Fibroblast of gingiva (primary cell): ENCODE measurements around the gene USP46.

Source experiments
- DNase-seq: peaks from one replicate; pipeline ENCODE4 v3.0.0-alpha.2; 2011; ENCODE audit warnings: low read depth

The USP46 gene

DNA sequence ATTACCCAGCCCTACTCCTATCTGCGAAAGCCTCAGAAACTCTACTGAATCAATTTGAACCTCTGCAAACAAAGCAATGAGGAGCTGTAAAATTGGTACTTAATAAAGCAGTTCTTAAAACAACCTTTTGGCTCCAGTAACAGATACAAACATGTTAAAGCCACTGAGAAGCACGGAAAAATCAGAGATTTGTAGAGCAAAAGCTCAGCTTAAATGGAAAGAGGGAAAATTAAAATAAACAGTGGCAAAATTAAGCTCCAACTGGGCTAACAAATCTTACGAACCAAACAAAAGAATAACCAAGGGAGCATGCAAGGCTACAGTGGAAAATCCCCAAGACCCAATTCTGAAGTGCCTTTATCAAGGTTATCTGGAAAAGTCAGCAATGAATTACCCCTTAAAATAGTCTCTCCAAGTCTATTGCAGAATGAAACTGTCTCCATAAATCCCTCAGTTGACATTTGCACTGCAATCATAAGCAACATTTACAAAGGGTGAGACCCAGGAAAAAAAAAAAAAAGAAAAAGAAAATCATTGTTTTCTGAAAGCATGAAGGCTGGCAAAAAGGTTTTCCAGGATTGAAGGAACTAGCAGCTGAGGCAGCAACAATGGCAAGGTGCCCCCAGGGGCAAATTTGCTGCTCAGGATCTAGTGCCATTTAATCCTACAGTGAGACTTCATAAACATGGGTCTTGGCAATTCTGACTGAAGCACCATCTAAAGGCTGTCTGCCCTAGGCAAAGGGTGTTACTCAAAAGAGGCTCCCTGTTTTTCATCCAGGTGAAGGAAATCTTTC lies 40.1 kb downstream of the USP46 start:
- no peak for DNase-seq

DNA sequence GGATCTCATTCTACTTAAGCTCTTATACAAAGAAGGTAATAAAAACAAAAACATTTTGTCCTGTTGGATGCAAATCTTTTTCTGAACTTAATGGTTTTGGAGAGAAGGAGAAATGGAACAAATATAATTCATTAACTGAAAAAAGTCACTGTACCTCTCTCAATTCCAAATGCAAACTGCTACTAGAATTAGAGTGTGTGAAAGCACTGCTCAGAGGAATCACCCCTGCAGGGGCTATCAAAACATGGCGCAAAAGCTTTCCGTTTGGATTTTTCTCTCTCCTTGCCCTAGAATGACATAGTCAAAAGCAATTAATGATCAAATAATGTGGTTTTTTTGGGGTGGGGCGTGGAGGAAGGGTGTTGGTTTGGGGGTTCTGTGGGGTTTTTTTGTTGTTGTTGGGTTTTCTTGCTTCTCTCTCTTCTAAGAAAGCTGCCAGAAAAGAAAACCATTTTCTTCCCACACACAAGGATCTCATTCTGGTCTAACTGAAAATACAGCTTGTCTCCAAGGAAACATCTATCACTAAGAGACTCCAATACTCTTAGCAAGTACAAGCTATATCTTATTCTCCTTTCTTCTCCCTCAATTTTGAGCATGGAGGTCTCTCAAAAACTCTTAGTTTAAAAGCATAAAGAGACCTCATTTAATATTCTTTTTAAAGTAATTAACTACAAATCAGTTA lies 41.6 kb downstream of the USP46 start:
- DNase-seq: no peak

DNA sequence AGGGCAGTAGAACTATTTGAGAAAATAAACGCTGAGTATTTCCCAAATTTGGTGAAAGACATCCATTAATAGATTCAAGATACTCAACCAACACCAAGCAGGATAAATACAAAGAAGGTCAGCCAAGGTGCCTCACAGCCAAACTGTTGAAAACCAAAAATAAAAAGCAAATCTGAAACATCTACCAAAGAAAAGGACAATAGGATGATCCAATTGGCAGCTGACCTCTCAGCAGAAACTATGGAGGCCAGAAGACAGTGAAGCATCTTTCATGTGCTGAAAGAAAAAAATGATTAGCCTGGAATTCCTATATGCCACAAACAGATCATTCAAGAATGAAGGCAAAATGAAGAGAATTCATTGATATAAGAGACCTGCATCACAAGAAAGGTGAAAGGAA lies 44.9 kb downstream of the USP46 start:
- DNase-seq: no peak

DNA sequence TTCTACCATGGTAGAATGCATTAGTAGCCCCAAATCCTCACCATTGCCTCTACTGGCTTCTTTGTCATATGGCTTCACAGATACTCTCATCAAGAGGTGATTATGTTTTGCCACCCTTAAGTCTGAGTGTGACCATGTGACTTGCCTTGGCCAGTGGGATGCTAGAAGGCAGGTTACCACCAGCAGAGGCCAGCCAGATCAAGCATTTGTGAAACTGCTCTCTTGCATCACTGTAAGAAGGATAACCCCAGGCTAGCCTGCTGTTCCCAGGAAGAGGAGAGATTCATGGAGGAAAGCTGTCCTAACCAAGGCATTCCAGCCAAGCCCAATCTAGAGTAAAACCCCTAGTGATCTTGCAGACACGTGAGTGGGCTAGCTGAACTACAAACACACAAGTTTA lies 46.8 kb downstream of the USP46 start:
- DNase-seq: no peak

DNA sequence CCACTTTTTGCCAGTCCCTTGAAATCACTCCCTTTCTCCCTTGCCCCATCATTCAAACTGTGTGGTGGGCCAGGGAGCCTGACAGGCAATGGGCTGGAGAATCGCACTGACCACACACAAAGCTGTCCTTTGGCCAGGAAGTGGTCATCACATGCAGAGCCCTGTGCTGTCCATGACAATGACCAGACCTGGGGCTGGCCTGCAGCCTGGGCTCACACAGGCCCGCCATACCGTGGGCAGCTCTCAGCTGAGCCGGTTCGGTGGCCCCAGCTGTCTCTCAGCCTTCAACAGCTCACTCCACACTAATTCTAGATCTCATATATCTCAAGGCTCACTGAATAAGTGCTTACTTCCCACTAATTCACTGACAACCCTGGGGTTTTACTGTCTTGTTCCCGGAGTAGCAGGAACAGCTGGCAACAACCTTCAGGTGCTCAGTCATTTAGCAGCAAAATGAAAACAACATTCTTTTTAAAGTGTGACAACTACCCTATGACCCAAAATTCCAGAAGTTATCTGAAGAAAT lies 48.0 kb downstream of the USP46 start:
- no peak for DNase-seq

DNA sequence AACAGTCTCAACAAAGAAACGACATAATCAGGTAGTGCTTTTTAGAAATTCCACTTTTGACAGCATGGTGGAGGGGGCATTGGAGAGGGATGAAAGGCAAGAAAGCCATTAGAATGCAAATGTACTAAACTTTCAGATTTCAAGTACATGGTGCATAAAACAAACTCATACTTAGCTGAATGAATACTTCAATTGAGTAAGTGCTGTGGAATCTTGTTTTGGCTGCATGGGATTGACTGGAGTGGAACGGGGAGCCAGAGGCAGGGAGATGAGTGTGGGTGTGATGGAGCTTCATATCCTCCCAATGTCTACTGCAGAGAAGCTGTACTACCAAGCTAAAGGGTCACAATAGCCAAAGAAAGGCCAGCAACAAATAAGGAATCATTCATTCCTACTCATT lies 52.4 kb downstream of the USP46 start:
- no peak for DNase-seq

DNA sequence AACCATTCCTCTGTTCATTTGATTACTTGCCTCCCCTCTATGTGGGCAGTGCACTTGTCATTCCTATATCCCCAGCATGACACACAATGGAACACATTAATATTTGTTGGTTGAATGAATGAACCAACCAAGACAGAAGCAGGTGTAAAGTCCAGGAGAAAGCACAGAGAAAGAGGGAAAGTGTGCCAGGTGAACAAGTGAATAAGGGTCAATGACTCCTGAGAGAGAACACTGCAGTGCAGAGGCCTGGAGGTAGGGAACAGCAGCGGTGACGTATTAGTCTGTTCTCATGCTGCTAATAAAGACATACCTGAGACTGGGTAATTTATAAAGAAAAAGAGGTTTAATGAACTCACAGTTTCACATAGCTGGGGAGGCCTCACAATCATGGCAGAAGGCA lies 53.1 kb downstream of the USP46 start:
- no peak for DNase-seq

DNA sequence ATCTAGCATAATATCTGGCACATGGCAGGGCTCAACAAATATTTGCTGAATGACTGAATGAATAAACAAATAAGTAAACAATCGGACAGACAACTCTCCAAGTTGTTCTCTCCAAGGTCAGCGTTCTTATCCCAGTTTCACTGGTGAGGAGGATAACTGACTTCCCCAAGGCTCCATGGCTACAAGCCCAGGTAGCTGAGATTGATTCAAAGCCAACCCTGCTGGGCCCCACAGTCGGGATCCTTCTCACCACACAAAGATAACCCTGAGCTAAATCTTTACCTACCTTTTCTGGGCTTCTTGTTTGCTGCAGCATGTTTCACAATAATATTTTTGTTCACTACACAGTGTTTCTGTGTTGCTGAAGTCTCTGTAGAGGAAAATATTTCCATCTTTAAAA lies 54.9 kb downstream of the USP46 start:
- DNase-seq: no peak

DNA sequence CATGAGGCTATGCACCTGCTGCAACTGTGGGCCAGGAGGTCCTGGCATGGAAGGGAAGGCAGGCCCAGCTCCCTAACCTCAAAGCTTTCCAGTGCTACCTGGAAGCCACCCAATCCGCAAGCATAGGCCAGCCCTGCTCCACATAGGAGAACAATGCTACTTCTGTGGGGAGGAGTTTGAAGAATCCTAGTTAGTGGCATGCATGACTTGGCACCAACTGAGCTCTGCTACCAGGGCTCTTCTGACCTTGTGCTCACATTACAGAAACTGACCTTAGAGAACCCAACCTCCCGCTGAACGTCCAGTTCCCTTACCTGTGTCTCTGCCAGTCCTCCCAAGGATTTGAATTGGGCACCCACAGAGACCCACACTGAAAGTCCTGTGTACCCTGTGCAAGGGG lies 58.8 kb downstream of the USP46 start:
- DNase-seq: no peak

DNA sequence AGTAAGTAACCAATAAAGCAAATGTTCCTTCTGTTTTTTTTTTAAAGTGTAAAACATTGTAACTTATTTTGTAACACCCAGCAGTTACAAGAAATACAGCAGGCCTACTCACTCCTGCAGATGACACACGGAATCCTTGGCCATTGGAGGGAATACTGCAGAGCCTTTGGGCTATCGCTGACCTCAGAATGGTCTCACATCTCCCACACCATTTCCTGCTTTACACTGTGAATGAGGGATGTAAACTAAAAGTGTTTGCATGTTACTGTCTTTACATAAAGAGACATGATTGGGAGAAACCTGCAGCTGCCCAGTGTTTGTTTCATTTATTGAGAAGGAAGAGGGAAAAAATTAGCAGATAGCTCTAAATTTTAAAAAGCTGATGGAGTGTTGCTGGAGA lies 64.1 kb downstream of the USP46 start:
- no peak for DNase-seq

DNA sequence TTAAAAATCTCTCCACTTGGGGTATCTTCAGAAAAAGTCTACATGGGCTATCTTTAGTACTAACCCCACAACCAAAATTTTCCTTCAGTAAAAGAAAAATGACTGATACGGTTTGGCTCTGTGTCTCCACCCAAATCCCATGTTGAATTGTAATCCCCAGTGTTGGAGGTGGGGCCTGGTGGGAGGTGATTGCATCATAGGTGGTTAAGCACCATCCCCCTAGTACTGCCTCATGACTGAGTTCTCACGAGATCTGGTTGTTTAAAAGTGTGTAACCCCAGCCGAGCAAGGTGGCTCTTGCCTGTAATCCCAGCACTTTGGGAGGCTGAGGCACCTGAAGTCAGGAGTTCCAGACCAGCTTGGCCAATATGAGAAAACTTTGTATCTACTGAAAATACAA lies 66.8 kb downstream of the USP46 start:
- no peak for DNase-seq

DNA sequence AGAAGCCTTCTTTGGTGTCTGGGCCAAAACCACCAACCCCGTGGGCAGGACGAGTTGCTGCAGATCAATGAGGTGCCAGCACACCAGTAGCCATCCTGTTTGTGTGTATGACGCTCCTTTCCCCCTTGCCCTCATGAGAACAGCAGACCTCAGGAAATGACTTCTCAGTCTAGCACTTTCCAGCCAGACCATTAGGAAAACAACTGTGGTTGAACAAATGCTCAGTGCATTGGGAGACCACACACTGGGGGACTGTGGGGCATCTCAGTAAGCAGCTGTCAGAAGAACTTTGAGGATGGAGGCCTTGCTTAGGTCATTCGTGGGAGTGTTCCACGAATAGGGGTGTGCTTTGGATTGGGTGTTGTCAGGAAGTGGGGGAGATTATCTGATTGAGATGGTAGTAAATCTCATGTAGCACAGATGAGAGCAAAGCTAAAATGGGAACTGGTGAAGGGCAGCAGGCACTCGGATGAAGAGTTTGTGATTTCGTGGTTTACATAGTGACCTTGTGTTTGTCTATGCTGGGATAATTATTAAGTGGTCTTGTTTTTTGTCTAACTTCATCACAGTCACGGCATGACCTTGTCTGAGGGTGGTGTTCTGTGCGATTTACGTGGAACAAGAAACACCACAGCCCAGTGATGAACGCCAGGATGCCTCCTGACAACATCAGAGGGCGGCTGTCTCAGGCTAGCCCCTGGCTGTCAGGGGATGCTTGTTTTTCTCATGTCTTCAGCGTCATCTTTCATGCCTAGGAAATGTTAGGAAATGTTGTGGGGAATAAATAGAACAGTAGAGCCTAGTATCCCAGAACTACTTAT lies 70.1 kb downstream of the USP46 start:
- DNase-seq: peak; percentile 23

DNA sequence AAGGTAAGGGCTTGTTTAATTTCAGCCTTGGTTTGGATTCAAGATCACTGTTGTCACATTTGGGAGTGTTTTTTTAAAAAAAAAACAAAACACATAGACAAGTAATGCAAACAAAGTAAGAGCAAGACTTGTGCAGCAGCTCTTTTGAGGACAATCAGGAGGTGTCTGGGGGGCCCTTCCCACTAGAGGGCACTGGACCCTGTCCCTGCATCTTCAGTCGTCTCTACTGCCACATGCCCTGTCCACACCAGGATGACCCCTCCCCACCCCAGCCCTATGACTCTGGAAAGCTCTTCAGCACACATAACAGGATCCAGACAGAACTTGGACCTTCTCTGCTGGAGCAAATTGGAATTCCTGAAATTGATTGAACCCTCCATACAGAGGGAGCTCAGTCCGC lies 71.0 kb downstream of the USP46 start:
- DNase-seq: peak; percentile 17

DNA sequence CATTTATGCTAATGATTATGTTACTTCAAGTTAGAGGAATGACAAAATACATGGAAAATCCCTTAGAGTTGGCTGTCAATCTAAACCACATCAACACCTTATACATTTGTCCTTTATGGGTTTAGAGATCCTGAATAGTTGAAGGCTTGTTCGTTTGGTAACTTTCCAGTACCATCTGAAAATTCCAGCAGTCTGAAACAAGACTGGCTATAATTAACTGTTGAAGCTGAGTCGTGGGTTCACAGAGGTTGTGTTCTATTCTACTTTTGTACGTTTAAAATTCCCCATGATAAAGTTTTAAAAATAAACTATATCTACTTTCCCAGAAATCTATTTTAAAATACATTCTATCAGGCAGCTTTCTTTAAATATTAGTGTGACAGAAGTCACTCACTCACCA lies 73.0 kb downstream of the USP46 start:
- DNase-seq: no peak

DNA sequence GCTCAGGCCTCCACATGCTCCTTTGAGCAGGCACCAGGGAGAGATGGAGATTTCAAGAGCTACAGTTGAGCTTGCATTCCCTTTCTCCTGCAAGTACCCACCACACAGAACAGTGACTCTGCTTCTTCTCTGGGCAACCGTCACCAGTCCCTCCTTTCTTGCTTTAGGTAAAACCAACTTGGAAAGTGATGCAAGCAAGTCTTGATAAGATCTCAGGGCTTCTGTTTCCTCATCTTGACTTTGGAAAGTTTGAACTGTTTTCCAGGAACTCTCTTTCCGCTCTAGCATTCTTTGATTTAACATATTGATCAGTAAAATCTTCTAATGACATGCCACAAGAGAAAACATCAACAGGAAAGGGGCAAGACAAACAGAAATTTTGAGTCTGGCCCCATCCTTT lies 73.7 kb downstream of the USP46 start:
- DNase-seq: no peak

DNA sequence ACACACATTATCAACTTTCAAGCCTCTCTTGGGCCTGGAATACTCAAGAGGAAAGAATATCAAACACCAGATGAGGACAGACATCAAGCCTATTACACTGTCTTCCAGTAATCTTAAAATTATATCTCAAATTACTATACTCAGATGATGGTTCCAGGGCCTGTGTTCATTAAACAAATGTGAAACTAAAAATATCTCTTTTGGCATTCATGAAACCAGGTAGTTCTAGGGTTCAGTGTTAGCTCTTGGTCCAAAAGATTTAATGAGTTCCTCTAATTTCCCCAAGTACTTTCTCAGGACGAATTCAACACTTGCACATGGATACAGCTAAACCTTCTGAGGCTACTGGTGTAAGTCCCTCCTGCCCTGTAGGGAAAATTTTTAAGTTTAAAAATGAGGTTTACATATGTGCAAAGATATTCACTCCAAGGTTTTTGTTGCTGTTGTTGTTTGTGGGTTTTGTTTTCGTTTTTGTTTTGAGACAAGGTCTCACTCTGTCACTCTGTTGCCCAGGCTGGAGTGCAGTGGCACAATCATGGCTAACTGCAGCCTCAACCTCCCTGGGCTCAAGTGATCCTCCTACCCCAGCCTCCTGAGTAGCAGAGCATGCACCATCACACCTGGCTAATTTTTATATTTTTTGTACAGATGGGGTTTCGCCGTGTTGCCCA lies 79.4 kb downstream of the USP46 start:
- no peak for DNase-seq

DNA sequence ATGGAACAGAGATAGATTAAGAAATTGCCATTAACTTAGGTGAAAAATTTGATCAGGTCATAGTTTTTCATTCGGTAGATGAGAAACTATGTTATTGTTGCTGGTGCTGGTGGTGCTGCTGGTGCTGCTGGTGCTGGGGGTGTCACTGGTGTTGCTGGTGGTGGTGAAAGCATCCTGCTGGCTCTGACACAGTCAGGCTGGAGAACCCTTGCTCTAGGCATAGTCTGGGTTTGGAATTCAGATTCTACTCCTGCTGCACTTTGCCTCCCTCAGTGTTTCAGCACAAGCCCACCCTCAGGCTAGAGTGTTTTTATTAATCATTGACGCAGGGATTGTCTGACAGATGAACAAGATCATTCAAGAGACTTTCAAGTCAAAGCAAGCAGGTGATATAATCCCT lies 80.2 kb downstream of the USP46 start:
- DNase-seq: no peak

DNA sequence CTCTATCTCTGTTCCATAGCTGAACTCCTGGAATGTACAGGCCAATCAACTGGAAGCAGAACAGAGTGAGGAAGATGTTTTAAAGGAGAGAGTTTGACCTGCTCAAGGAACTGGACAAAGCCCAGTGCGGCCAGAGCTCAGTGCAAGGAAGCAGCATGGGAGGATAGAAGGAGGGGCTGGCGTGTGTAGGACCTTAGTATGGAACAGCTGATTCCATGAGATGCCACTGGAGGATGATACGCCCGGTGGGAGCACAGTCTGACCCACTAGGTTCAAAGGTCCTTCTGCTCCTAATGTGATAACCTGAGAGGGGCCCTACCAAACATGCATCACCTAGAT lies 81.5 kb downstream of the USP46 start:
- no peak for DNase-seq

DNA sequence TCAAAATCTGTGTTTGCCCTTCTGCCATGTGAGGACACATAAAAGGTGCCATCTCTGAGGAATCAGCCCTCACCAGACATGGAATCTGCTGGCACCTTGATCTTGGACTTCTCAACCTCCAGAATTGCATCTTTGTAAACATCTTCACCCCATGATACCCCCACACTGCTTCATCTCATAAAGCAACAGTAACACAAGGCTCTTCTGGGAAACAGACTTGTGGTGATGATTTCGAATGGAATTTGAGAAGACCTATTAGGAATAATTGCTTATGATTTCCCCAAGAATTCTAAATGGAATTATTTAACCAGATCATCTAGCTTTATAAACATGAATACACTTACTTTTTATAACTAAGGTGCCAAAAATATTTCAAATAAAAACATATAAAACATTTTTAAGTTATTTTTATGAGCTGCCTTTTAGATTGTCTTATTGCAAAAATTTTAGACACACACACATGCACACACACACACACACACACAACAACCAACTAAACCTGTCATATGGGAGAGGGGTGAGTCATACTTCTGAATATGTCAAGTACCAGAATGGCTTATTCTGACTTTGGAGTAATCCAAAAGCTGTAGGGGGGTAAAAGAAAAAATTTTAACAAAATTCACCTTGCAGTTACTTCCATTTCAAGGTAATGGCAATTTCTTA lies 82.0 kb downstream of the USP46 start:
- no peak for DNase-seq

DNA sequence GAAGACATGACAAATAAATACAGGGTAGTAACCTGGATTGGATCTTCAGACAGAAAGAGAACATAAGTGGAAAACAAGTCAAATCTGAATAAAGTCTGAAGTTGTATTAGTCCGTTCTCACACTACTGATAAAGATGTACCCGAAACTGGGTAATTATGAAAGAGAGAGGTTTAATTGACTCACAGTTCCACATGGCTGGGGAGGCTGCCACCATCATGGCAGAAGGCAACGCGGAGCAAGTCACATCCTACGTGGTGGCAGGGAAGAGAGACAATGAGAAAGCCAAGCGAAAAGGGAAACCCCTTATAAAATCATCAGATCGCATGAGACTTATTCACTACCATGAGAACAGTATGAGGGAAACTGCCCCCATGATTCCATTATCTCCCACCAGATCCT lies 82.8 kb downstream of the USP46 start:
- DNase-seq: no peak

DNA sequence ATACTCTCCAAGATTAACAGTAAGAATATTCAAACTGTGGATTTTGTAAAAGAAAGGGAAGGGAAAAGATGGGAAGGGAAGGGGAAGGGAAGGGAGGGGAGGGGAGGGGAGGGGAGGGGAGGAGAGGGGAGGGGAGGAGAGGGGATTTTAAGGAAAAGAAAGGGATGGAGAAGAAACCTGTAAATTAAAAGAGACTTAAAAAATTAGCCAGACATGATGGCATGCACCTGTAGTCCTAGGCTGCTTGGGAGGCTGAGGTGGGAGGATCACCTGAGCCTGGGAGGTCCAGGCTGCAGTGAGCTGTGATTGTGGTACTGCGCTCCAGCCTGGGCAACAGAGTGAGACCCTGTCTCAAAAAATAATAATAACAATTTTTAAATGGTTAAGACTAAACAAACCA lies 83.7 kb downstream of the USP46 start:
- DNase-seq: no peak

DNA sequence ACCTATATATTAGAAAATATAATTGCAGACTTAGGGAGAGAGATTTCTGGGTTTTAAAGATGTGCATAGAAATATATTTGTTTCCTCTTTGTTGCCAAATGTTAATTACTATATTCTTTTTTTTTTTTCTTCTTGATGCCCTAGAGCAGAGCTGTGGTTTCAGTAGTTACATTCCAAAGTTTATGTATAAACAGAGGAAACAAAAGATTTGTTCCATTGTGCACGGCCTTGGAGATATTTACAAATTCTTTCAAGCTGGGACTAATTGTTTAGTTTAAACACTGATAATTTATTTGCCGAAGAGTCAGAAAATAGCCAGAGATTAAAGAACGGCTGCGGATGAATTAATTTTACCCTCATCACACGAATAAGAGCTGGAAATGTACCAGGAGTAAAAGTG lies 85.1 kb downstream of the USP46 start:
- peak; percentile 49 for DNase-seq
